ENCODE results near the gene EPB41L3. TPM values are rescaled to one million over a fixed set of nuclear protein-coding genes. Genes with fewer than 3 reads are reported as not detected.

EPB41L3 gene
- polyA plus RNA-seq, 1 donor from 2014 or later: 19.6 TPM

DNA sequence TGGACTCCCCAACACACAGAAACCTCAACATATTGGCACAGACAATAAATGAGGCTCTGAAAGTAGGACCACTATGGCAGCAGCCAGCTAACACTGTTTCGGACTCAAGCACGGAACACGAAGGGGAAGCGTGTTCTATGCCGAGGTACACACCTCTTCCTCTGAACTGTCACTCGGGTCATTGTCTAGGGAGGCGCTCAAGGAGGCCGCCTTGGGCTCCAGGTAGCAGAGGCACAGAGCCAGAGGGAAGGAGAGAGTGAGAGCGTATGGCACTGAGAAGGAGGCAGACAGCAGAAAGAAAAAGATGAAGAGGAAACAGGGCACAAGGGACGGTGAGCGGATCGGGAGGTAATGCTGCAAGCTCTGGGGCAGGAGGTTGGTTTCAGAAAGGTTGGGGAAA, 128.1 kb downstream of the EPB41L3 start:
- Histone ChIP-seq H3K36me3 (ENCODE audit: insufficient read depth, low read length) (no peaks in the 10 kb centered on the region), H3K9ac (ENCODE audit: low read length) (no peak overlapping the region), H2AFZ (ENCODE audit: low read depth, low read length) (no peak overlapping the region), H3K4me2 (ENCODE audit: low read length) (no peak overlapping the region), H3K9me2 (ENCODE audit: insufficient read depth, low read length) (no peaks in the 10 kb centered on the region), H3K4me3 (ENCODE audit: low read length) (no peak overlapping the region), H3K27me3 (ENCODE audit: insufficient read depth, low read depth, low read length) (no peaks in the 10 kb centered on the region), H4K20me1 (ENCODE audit: insufficient read depth) (no peaks in the 10 kb centered on the region), H3K27ac (ENCODE audit: low read length) (no peak overlapping the region), H3K9me3 (ENCODE audit: low read length) (no peaks in the 10 kb centered on the region), H3K79me2 (replicated peaks; ENCODE audit: insufficient read depth, low read length) (no peaks in the 10 kb centered on the region), H3F3A (ENCODE audit: insufficient read depth, low read length, poor library complexity, severe bottlenecking) (no peaks in the 10 kb centered on the region)
- TF ChIP-seq, protein P1, sequence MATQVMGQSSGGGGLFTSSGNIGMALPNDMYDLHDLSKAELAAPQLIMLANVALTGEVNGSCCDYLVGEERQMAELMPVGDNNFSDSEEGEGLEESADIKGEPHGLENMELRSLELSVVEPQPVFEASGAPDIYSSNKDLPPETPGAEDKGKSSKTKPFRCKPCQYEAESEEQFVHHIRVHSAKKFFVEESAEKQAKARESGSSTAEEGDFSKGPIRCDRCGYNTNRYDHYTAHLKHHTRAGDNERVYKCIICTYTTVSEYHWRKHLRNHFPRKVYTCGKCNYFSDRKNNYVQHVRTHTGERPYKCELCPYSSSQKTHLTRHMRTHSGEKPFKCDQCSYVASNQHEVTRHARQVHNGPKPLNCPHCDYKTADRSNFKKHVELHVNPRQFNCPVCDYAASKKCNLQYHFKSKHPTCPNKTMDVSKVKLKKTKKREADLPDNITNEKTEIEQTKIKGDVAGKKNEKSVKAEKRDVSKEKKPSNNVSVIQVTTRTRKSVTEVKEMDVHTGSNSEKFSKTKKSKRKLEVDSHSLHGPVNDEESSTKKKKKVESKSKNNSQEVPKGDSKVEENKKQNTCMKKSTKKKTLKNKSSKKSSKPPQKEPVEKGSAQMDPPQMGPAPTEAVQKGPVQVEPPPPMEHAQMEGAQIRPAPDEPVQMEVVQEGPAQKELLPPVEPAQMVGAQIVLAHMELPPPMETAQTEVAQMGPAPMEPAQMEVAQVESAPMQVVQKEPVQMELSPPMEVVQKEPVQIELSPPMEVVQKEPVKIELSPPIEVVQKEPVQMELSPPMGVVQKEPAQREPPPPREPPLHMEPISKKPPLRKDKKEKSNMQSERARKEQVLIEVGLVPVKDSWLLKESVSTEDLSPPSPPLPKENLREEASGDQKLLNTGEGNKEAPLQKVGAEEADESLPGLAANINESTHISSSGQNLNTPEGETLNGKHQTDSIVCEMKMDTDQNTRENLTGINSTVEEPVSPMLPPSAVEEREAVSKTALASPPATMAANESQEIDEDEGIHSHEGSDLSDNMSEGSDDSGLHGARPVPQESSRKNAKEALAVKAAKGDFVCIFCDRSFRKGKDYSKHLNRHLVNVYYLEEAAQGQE (IDR thresholded peaks at IDR 0.05; ENCODE audit: borderline replicate concordance): no peak
- TF ChIP-seq, protein P2, sequence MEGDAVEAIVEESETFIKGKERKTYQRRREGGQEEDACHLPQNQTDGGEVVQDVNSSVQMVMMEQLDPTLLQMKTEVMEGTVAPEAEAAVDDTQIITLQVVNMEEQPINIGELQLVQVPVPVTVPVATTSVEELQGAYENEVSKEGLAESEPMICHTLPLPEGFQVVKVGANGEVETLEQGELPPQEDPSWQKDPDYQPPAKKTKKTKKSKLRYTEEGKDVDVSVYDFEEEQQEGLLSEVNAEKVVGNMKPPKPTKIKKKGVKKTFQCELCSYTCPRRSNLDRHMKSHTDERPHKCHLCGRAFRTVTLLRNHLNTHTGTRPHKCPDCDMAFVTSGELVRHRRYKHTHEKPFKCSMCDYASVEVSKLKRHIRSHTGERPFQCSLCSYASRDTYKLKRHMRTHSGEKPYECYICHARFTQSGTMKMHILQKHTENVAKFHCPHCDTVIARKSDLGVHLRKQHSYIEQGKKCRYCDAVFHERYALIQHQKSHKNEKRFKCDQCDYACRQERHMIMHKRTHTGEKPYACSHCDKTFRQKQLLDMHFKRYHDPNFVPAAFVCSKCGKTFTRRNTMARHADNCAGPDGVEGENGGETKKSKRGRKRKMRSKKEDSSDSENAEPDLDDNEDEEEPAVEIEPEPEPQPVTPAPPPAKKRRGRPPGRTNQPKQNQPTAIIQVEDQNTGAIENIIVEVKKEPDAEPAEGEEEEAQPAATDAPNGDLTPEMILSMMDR (IDR thresholded peaks at IDR 0.05; ENCODE audit: poor library complexity, severe bottlenecking): no peak
- TF ChIP-seq MXI1 (conservative IDR thresholded peaks at IDR 0.05; ENCODE audit: poor library complexity, severe bottlenecking) (no peak), EZH2 (IDR thresholded peaks at IDR 0.05; ENCODE audit: borderline replicate concordance, insufficient read depth, low read length, poor library complexity, severe bottlenecking) (no peak), POLR2AphosphoS5 (IDR thresholded peaks at IDR 0.05) (no peak), RAD21 (conservative IDR thresholded peaks at IDR 0.05) (no peak), EP300 (conservative IDR thresholded peaks at IDR 0.05; ENCODE audit: poor library complexity, severe bottlenecking) (no peak), TAF1 (IDR thresholded peaks at IDR 0.05; ENCODE audit: low read depth) (no peak)

DNA sequence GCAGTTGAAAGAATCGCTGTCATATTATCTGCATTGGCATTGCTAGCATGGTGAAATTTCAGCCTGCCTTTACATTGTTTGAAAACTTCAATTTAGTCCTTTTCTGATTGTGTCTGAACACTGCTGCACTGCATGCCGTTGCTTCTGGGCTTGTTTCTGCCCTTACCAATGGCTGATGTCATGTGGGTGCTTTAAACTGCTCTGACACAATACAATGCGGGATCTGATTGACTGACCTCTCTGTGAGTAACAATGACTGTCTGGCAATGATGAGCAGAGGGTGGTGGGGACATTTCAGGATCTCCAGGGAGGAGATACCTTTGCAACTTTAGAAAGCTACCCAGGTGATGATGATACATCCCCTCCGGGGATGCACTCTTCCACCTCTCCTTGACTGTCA, 128.8 kb downstream of the EPB41L3 start:
- Histone ChIP-seq H3K4me2 (ENCODE audit: low read length) (peak overlapping the region; percentile 45), H3K4me3 (ENCODE audit: low read length) (peak overlapping the region; percentile 30), H2AFZ (ENCODE audit: low read depth, low read length) (no peak overlapping the region), H3F3A (ENCODE audit: insufficient read depth, low read length, poor library complexity, severe bottlenecking) (no peaks in the 10 kb centered on the region), H3K27me3 (ENCODE audit: insufficient read depth, low read depth, low read length) (no peaks in the 10 kb centered on the region), H3K79me2 (replicated peaks; ENCODE audit: insufficient read depth, low read length) (no peaks in the 10 kb centered on the region), H3K9ac (ENCODE audit: low read length) (no peak overlapping the region), H4K20me1 (ENCODE audit: insufficient read depth) (no peaks in the 10 kb centered on the region), H3K27ac (ENCODE audit: low read length) (peak overlapping the region; percentile 67), H3K9me3 (ENCODE audit: low read length) (no peaks in the 10 kb centered on the region), H3K36me3 (ENCODE audit: insufficient read depth, low read length) (no peaks in the 10 kb centered on the region), H3K9me2 (ENCODE audit: insufficient read depth, low read length) (no peaks in the 10 kb centered on the region)
- TF ChIP-seq RAD21 (conservative IDR thresholded peaks at IDR 0.05): no peak
- TF ChIP-seq, protein P1 (IDR thresholded peaks at IDR 0.05; ENCODE audit: borderline replicate concordance): no peak
- no peak for TF ChIP-seq SMC3 (conservative IDR thresholded peaks at IDR 0.05; ENCODE audit: poor library complexity)
- TF ChIP-seq, protein P2 (IDR thresholded peaks at IDR 0.05; ENCODE audit: poor library complexity, severe bottlenecking): no peak
- no peak for TF ChIP-seq EP300 (conservative IDR thresholded peaks at IDR 0.05; ENCODE audit: poor library complexity, severe bottlenecking)
- no peak for TF ChIP-seq MXI1 (conservative IDR thresholded peaks at IDR 0.05; ENCODE audit: poor library complexity, severe bottlenecking)
- no peak for TF ChIP-seq POLR2AphosphoS5 (IDR thresholded peaks at IDR 0.05)
- no peak for TF ChIP-seq EZH2 (IDR thresholded peaks at IDR 0.05; ENCODE audit: borderline replicate concordance, insufficient read depth, low read length, poor library complexity, severe bottlenecking)
- no peak for TF ChIP-seq TAF1 (IDR thresholded peaks at IDR 0.05; ENCODE audit: low read depth)

All from neural cell (in vitro differentiated cells).